Parathyroid adenoma (tissue), 2 donors: ENCODE data around the gene SLC9A9.

Source experiments
- H2AFZ ChIP-seq: fragments of 300-600 bp; sonication (generic); one replicate; pipeline ENCODE4 v1.7.0; 2017; ENCODE audit warnings: antibody characterized with exemption, mild to moderate bottlenecking
- H3K27ac ChIP-seq: fragments of 300-600 bp; sonication (generic); one replicate; pipeline ENCODE4 v1.7.0; 2017
- H3K27me3 ChIP-seq: fragments of 300-600 bp; sonication (generic); one replicate; pipeline ENCODE4 v1.7.0; 2017; ENCODE audit warnings: low read length; ENCODE audit not compliant: control insufficient read depth, insufficient read depth
- H3K36me3 ChIP-seq: fragments of 300-600 bp; sonication (generic); one replicate; pipeline ENCODE4 v1.7.0; 2017; ENCODE audit warnings: low read length; ENCODE audit not compliant: control insufficient read depth, insufficient read depth
- H3K4me1 ChIP-seq: fragments of 300-600 bp; sonication (generic); one replicate; pipeline ENCODE4 v1.7.0; 2017; ENCODE audit warnings: control low read depth
- H3K4me2 ChIP-seq: fragments of 300-600 bp; sonication (generic); one replicate; pipeline ENCODE4 v1.7.0; 2017; ENCODE audit warnings: low read length
- H3K4me3 ChIP-seq: fragments of 300-600 bp; sonication (generic); one replicate; pipeline ENCODE4 v1.7.0; 2017; ENCODE audit warnings: low read depth, low read length
- H3K79me2 ChIP-seq: fragments of 300-600 bp; sonication (generic); one replicate; pipeline ENCODE4 v1.7.0; 2017; ENCODE audit warnings: control low read depth
- H3K9ac ChIP-seq: fragments of 300-600 bp; sonication (generic); one replicate; pipeline ENCODE4 v1.7.0; 2017; ENCODE audit warnings: mild to moderate bottlenecking
- H3K9me3 ChIP-seq: fragments of 300-600 bp; sonication (generic); one replicate; pipeline ENCODE4 v1.7.0; 2017; ENCODE audit warnings: low read length; ENCODE audit not compliant: control insufficient read depth
- CTCF ChIP-seq: fragments of 300-600 bp; sonication (generic); IDR thresholded peaks from one replicate; pipeline ENCODE4 v1.7.0; 2017; ENCODE audit warnings: antibody characterized with exemption, mild to moderate bottlenecking
- donor health status: primary hyperparathyroidism.

SLC9A9 gene

DNA sequence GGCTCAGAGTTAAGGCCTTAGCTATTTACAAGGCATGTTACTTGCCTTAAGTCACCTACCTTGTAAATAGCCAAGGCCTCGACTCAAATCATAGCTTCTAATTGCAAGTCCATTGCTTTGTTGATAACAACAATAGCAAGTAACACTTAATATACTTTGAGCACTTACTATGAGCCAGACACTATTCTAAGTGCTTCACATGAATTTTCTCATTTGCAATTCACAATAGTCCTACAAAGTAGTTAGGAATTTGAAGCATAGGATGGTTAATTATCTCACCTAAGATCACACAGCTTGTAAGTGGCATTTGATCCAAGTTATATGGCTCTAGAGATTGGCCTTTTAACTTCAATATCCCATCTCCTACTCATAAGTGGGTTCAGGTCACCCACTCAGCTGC, 28.4 kb downstream of the SLC9A9 start:
- no peak overlapping the region for H3K27ac ChIP-seq
- H3K27me3 ChIP-seq: no peaks in the 10 kb centered on the region
- H3K4me1 ChIP-seq: no peaks in the 10 kb centered on the region
- no peak overlapping the region for H3K4me2 ChIP-seq
- no peaks in the 10 kb centered on the region for H3K9me3 ChIP-seq
- no peak overlapping the region for H3K4me3 ChIP-seq
- no peak overlapping the region for H2AFZ ChIP-seq
- TF ChIP-seq CTCF: no peak
- H3K9ac ChIP-seq: no peak overlapping the region
- no peaks in the 10 kb centered on the region for H3K36me3 ChIP-seq
- H3K79me2 ChIP-seq: no peaks in the 10 kb centered on the region

DNA sequence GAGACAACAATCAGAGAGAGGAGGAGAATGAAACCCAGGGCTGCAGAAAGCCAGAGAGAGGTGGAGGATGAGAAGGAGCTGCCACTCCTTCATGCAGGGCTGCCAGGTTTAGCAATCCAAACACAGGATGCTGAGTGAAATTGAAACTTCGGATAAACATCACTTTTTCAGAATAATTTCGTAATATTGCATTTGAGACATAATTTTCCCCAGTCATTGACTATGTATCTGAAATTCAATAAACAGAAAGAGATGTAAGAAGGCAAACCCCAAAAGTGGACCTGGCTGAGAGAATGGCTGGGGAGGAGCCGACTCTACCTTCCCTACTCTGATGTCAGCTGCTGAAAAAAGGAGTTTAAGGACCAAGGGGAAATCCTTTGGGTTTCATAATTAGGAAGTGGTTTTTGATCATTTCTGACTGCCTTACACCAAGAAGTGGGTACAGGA, 33.8 kb downstream of the SLC9A9 start:
- H3K4me2 ChIP-seq: no peak overlapping the region
- no peaks in the 10 kb centered on the region for H3K36me3 ChIP-seq
- no peaks in the 10 kb centered on the region for H3K27me3 ChIP-seq
- H3K79me2 ChIP-seq: no peaks in the 10 kb centered on the region
- no peaks in the 10 kb centered on the region for H3K9me3 ChIP-seq
- H3K9ac ChIP-seq: no peak overlapping the region
- no peak overlapping the region for H2AFZ ChIP-seq
- H3K27ac ChIP-seq: no peak overlapping the region
- no peak overlapping the region for H3K4me3 ChIP-seq
- no peak for TF ChIP-seq CTCF
- H3K4me1 ChIP-seq: no peaks in the 10 kb centered on the region

DNA sequence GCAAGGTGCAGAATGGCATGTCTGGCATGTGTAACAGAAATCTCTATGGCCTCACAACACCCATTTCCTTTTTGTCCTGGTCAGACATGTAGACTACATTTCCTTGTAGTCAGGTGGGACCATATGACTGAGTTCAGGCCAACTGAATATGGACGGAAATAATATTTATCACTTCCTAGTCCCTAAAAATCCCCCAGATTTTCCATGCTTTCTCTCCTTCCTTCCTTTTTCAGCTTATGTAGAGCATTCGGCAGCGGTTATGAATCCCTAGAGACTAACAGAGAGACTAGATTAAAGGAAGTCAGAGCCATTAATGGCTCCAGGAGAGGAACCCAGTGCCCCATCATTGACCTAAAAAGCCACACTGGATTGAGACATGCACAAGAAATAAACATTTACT, 35.8 kb downstream of the SLC9A9 start:
- Histone ChIP-seq H3K9me3 (no peaks in the 10 kb centered on the region), H3K27me3 (no peaks in the 10 kb centered on the region), H3K79me2 (no peaks in the 10 kb centered on the region), H3K4me2 (no peak overlapping the region), H3K36me3 (no peaks in the 10 kb centered on the region), H3K27ac (no peak overlapping the region), H3K9ac (no peak overlapping the region), H2AFZ (no peak overlapping the region), H3K4me3 (no peak overlapping the region), H3K4me1 (no peaks in the 10 kb centered on the region)
- no peak for TF ChIP-seq CTCF

- no peaks in the 10 kb centered on the region for H3K36me3 ChIP-seq
- H3K9me3 ChIP-seq: no peaks in the 10 kb centered on the region
- TF ChIP-seq CTCF: no peak
- H3K4me1 ChIP-seq: no peaks in the 10 kb centered on the region
- H3K27ac ChIP-seq: no peak overlapping the region
- H3K4me3 ChIP-seq: no peak overlapping the region
- H3K79me2 ChIP-seq: no peaks in the 10 kb centered on the region
- H2AFZ ChIP-seq: no peak overlapping the region
- no peak overlapping the region for H3K9ac ChIP-seq
- no peak overlapping the region for H3K4me2 ChIP-seq
- H3K27me3 ChIP-seq: no peaks in the 10 kb centered on the region
Observed at GRCh38 chr3:143811602-143812001, 36.7 kb downstream of the SLC9A9 start.

GRCh38 chr3:143810953-143811265, 37.4 kb downstream of the SLC9A9 start:
- Histone ChIP-seq H3K4me1 (no peaks in the 10 kb centered on the region), H3K4me3 (no peak overlapping the region), H3K79me2 (no peaks in the 10 kb centered on the region), H3K9me3 (no peaks in the 10 kb centered on the region), H3K27me3 (no peaks in the 10 kb centered on the region), H3K9ac (no peak overlapping the region), H2AFZ (no peak overlapping the region), H3K4me2 (no peak overlapping the region), H3K36me3 (no peaks in the 10 kb centered on the region), H3K27ac (no peak overlapping the region)
- TF ChIP-seq CTCF: no peak
